ENCODE results near the gene ASTL.

ASTL gene

GRCh38 chr2:96136129-96136720 lies 2.1 kb downstream of the ASTL start:
- no peak for DNase-seq (ENCODE audit: low read depth)
- no peak overlapping the region for H3K4me3 ChIP-seq (ENCODE audit: control insufficient read depth, low read depth, low read length)
- TF ChIP-seq CTCF (conservative IDR thresholded peaks at IDR 0.05; ENCODE audit: control insufficient read depth, insufficient read depth, low read depth, low read length): no peak

- TF ChIP-seq CTCF (conservative IDR thresholded peaks at IDR 0.05; ENCODE audit: control insufficient read depth, insufficient read depth, low read depth, low read length): no peak
- no peak overlapping the region for H3K4me3 ChIP-seq (ENCODE audit: control insufficient read depth, low read depth, low read length)
- no peak for DNase-seq (ENCODE audit: low read depth)
These were observed 2.7 kb downstream of the ASTL start for GRCh38 chr2:96135621-96136020.

- H3K4me3 ChIP-seq (ENCODE audit: control insufficient read depth, low read depth, low read length): no peak overlapping the region
- no peak for DNase-seq (ENCODE audit: low read depth)
- TF ChIP-seq CTCF (conservative IDR thresholded peaks at IDR 0.05; ENCODE audit: control insufficient read depth, insufficient read depth, low read depth, low read length): no peak
These were observed 3.1 kb downstream of the ASTL start for GRCh38 chr2:96135171-96135570.

GRCh38 chr2:96134421-96134820 lies 3.9 kb downstream of the ASTL start:
- no peak for TF ChIP-seq CTCF (conservative IDR thresholded peaks at IDR 0.05; ENCODE audit: control insufficient read depth, insufficient read depth, low read depth, low read length)
- DNase-seq (ENCODE audit: low read depth): no peak
- no peak overlapping the region for H3K4me3 ChIP-seq (ENCODE audit: control insufficient read depth, low read depth, low read length)

GRCh38 chr2:96131813-96132745 lies 6.2 kb downstream of the ASTL start:
- no peak for TF ChIP-seq CTCF (conservative IDR thresholded peaks at IDR 0.05; ENCODE audit: control insufficient read depth, insufficient read depth, low read depth, low read length)
- no peak overlapping the region for H3K4me3 ChIP-seq (ENCODE audit: control insufficient read depth, low read depth, low read length)

GRCh38 chr2:96131152-96131812 lies 7.0 kb downstream of the ASTL start:
- no peak for DNase-seq (ENCODE audit: low read depth)
- no peak overlapping the region for H3K4me3 ChIP-seq (ENCODE audit: control insufficient read depth, low read depth, low read length)
- no peak for TF ChIP-seq CTCF (conservative IDR thresholded peaks at IDR 0.05; ENCODE audit: control insufficient read depth, insufficient read depth, low read depth, low read length)

More at GRCh38 chr2:96131813-96132745, 6.2 kb downstream of the ASTL start:
- no peak for DNase-seq (ENCODE audit: low read depth)
